Activated T-cell treated with anti-CD3 and anti-CD28 coated beads, Interleukin-2, amount 50 U/mL, for 48 hours (primary cell): Measurements from ENCODE around the gene RAB22A.
"Not testable (repeated sequence)": the region's sequence is repeated elsewhere in the genome, so short reads cannot be mapped to it uniquely, and the experiment has no call there.

ENCODE experiments used
- DNase-seq, 2 experiments: peaks; one replicate each; pipeline ENCODE4 v3.0.0-alpha.2; 2020

The RAB22A gene

GRCh38 chr20:58352468-58352867 is 43.0 kb downstream of the RAB22A start:
- DNase-seq = peak; percentile 52 to 59

GRCh38 chr20:58359441-58359840 is 49.9 kb downstream of the RAB22A start:
- no peak for DNase-seq

- DNase-seq = no peak
These were observed 51.4 kb downstream of the RAB22A start for GRCh38 chr20:58360936-58361335.

- DNase-seq = no peak
These were observed 52.1 kb downstream of the RAB22A start for GRCh38 chr20:58361481-58362205.

- DNase-seq = no peak
These were observed 52.6 kb downstream of the RAB22A start for GRCh38 chr20:58362206-58362516.

GRCh38 chr20:58362970-58363369 is 53.5 kb downstream of the RAB22A start:
- DNase-seq = no peak

DNA sequence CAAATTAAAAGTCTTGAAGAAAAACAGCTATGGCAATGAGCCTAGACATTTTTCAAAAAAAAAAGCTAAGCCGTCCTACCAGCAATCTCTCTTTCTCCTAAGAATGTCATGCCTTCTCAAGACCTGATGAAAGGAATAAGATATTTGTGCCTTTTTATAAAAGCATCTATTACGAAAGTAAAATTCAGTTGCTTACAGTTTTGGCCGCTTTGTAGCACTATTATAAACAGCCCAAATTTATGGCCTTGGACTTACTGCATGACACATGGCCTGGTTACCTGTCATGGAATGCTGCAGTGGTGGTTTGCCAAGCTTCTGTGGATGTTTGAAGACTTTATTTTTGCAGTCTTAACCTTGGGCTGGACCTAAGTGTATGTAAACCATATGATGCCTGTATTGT is 57.4 kb downstream of the RAB22A start:
- DNase-seq = no peak

DNA sequence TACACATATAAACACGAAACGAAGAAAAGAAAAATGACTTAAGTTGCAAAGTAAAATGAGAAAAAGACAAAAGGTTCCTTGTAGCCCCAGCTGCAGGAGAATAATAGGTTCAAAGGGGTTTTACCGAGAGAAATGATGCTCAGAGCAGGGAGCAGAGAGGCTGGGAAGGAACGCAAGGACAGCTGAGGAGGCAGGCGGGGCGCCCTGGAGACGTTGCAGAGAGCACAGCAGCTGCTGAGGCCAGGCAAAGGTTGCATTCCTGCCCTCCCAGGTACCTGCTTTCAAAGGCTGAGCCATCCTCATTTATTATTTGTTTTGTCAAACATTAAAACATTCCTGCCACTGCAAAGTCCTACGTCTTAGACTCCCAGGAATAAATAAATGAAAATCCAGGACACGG is 63.3 kb downstream of the RAB22A start:
- DNase-seq = no peak

- DNase-seq = not testable (repeated sequence)
These were observed 63.8 kb downstream of the RAB22A start for GRCh38 chr20:58373296-58373695.

DNA sequence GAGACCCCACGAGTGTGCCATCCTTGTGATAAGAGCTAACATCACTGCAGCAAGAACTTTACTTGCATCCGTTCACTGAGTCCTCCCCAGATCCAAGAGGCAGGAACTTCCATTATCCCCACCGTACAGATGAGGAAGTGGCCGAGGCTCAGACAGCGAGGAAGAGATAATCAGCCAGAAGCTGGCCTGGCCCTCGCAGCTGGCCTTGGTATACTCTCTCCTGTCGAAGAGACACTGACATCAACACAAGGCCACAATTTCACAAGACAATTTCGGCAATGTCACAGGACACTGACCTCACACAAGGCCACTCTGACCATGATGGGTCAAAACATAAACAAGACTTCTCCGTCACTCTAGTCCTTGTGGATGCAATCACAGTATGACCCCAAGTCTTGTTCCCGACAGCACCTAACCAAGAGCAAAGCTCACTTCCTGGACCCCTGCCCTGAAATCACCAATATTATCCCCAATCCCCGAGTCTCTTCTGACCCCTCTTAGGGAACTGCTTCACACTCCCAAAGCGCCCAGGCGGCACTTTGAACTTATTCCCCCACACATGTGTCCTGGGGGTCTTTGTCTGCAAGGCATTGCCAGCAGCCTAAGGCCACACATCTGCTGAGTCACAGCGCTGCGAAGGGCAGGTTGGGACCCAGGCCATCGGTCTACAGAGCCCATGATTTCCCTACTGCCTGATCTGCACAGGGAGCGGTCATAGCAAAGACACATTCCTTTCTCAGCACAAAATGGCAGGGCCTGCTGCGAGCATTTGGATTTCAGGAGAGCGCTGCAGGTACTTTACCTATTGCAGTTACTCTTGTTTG is 64.7 kb downstream of the RAB22A start:
- DNase-seq = no peak

- DNase-seq = no peak
These were observed 65.6 kb downstream of the RAB22A start for GRCh38 chr20:58374906-58375758.

GRCh38 chr20:58375759-58376352 is 66.3 kb downstream of the RAB22A start:
- DNase-seq = no peak

- no peak for DNase-seq
These were observed 67.5 kb downstream of the RAB22A start for GRCh38 chr20:58377017-58377416.

DNA sequence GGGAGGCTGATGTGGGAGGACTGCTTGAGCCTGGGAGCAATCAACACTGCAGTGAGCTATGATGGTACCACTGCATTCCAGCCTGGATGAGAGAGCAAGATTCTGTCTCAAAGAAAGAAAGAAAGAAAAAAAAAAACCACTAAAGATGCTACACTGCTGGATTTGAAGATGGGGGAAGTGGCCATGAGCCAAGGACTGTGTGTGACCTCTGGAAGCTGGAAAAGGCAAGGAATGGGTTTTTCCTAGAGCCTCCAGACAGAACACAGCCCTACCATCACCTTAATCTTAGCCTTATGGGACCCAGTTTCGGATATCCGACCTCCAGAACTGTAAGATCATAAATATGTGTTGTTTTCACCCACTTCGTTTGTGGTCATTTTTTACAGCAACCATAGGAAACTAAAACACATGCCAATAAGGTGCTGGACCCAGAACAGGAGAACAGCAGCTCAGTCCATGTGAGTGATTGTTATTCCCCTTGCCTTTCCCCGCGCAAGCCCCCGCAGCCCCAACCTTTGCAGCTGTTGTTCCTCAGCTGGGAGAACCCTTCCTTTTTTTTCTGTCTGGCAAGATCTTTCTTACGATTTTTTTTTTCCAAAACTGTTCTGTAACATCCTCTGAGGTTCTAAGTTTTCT is 68.4 kb downstream of the RAB22A start:
- no peak for DNase-seq

DNA sequence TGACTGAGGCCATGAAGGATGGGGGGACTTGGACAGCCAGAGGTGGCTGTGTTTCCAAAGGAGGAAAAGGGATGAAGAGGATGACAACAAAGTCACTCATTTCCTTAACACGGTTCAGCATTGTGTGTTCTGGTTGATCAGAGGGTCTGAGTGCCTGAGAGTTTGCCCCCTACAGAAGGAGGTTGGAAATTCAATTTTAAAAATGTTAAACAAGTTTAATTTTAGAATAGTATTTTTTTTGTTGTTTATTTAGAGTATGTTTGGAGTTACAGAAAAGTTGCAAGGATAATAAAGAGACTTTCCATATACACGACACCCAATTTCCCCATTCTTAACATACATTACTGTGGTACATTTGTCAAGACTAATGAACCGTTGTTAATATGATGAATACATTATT is 69.2 kb downstream of the RAB22A start:
- DNase-seq = no peak

GRCh38 chr20:58381627-58382026 is 72.1 kb downstream of the RAB22A start:
- DNase-seq = no peak

- DNase-seq = no peak
These were observed 72.6 kb downstream of the RAB22A start for GRCh38 chr20:58382096-58382495.

DNA sequence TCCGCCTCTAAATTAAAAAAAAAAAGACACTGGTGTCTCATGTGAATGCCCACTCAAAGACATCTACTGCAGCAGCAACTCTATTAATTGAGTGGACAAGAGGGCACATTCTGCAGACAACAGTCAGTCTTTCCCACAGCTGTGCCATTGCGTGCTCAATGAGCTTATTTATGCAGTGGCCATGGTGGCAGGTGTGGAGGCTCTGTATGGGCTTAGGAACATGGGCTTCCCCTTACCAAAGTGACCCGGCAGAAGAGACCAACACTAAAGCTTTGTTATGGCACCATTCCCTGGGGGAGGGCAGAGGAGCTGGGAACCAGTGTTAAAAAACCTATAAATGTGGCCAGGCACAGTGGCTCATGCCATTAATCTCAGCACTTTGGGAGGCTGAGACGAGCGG is 75.3 kb downstream of the RAB22A start:
- no peak for DNase-seq

- no peak for DNase-seq
These were observed 78.6 kb downstream of the RAB22A start for GRCh38 chr20:58388028-58388601.

DNA sequence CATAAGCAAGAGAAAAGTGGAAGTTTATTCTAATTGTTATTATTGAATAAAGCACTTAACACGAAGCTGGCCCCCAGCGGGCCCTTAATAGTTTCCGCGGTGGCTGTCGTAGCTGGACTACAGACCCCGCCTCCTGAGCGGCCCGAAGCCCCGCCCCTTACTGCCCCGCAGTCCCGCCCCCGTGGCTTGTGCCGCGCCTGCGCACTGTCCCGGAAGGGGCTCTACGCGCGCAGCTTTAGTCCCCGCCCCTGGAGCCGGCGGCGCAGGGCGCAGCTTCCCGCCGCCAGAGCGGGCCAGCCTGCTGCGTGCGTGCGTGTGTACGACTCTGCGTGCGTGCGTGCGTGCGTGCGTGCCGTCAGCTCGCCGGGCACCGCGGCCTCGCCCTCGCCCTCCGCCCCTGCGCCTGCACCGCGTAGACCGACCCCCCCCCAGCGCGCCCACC is 79.4 kb downstream of the RAB22A start, which contains the start of gene VAPB:
TSS of gene VAPB (plus strand) at position 348 of the 442 bp plus-strand sequence. CDS start 231 bp downstream, outside the sequence.
- DNase-seq = peak; percentile 97 to 98

DNA sequence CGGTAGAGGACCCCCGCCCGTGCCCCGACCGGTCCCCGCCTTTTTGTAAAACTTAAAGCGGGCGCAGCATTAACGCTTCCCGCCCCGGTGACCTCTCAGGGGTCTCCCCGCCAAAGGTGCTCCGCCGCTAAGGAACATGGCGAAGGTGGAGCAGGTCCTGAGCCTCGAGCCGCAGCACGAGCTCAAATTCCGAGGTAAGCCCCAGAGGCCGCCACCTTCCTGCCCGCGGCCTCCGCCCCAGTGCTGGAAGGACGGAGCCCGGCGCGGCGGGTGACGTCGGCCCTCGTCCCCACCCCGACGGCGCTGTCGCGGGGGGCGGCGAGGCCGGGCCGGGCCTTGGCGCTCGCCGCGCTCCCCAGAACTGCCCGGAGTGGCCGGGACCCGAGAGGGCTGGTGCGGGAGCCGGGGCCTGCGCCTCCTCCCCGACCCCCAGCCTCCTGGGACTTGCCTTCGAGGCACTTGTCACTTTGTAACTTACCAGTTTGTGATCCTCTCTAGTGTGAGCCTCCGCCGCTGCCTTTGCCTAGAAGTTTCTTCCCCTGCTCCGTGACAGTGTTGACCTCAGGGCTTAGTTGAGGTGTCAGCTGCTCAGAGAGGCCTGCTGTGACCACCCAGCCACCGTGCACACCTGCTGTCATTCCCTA is 79.9 kb downstream of the RAB22A start:
- no peak for DNase-seq
